Neural cell (in vitro differentiated cells): ENCODE data around the gene DNAJC5. TPM values are rescaled to one million over a fixed set of nuclear protein-coding genes. Genes with fewer than 3 reads are reported as not detected.

ENCODE experiments used
- H2AFZ ChIP-seq: fragments of 200-600, 300-800 bp; sonication (generic), shearing (Covaris generic); 2 replicates; pipeline ENCODE4 v1.6.0; 2014; ENCODE audit warnings: low read depth, mild to moderate bottlenecking, antibody characterized with exemption, low read length, moderate library complexity
- H3F3A ChIP-seq: fragments of 200-600 bp; shearing (Covaris generic); 2 replicates; pipeline ENCODE4 v1.6.1; 2016; ENCODE audit warnings: mild to moderate bottlenecking, moderate library complexity, mixed read lengths, antibody characterized with exemption, low read length; ENCODE audit not compliant: insufficient read depth, poor library complexity, severe bottlenecking
- H3K27ac ChIP-seq: fragments of 200-600, 300-800 bp; sonication (generic), shearing (Covaris generic); 2 replicates; pipeline ENCODE4 v1.5.1; 2014; ENCODE audit warnings: mild to moderate bottlenecking, low read length, moderate library complexity
- H3K27me3 ChIP-seq: fragments of 300-800, 200-600 bp; sonication (generic), shearing (Covaris generic); 2 replicates; pipeline ENCODE4 v1.6.0; 2014; ENCODE audit warnings: mild to moderate bottlenecking, low read depth, low read length, moderate library complexity; ENCODE audit not compliant: insufficient read depth
- H3K36me3 ChIP-seq: fragments of 300-800, 200-600 bp; sonication (generic), shearing (Covaris generic); 2 replicates; pipeline ENCODE4 v1.5.1; 2014; ENCODE audit warnings: mild to moderate bottlenecking, antibody characterized with exemption, low read length, moderate library complexity; ENCODE audit not compliant: insufficient read depth
- H3K4me2 ChIP-seq: fragments of 300-800, 200-600 bp; sonication (generic), shearing (Covaris generic); 2 replicates; pipeline ENCODE4 v1.6.0; 2014; ENCODE audit warnings: mild to moderate bottlenecking, low read length
- H3K4me3 ChIP-seq: fragments of 300-800, 200-600 bp; sonication (generic), shearing (Covaris generic); 2 replicates; pipeline ENCODE4 v1.5.1; 2014; ENCODE audit warnings: mild to moderate bottlenecking, low read length, moderate library complexity
- H3K79me2 ChIP-seq: fragments of 200-600 bp; shearing (Covaris generic); replicated peaks from 2 replicates; pipeline ENCODE4 v1.6.0; 2014; ENCODE audit warnings: mild to moderate bottlenecking, low read length, moderate library complexity; ENCODE audit not compliant: insufficient read depth
- H3K9ac ChIP-seq: fragments of 300-800, 200-600 bp; sonication (generic), shearing (Covaris generic); 2 replicates; pipeline ENCODE4 v1.6.1; 2016; ENCODE audit warnings: mild to moderate bottlenecking, low read length, mixed read lengths
- H3K9me2 ChIP-seq: fragments of 200-600 bp; shearing (Covaris generic); 2 replicates; pipeline ENCODE4 v1.6.1; 2016; ENCODE audit warnings: mild to moderate bottlenecking, low read length, mixed read lengths; ENCODE audit not compliant: insufficient read depth
- H3K9me3 ChIP-seq: fragments of 200-600, 300-800 bp; sonication (generic), shearing (Covaris generic); 2 replicates; pipeline ENCODE4 v1.6.1; 2016; ENCODE audit warnings: mild to moderate bottlenecking, mixed run types, low read length, moderate library complexity, mixed read lengths
- H4K20me1 ChIP-seq: fragments of 200-600 bp; shearing (Covaris generic); 2 replicates; pipeline ENCODE4 v1.6.1; 2016; ENCODE audit warnings: mild to moderate bottlenecking, mixed run types; ENCODE audit not compliant: insufficient read depth
- CTCF ChIP-seq: fragments of 450-650 bp; IDR thresholded peaks from 2 replicates; pipeline ENCODE4 v1.5.1; 2014; ENCODE audit warnings: antibody characterized with exemption, mild to moderate bottlenecking, moderate library complexity; ENCODE audit not compliant: poor library complexity, severe bottlenecking
- EP300 ChIP-seq: fragments of 450-650 bp; conservative IDR thresholded peaks from 2 replicates; pipeline ENCODE4 v1.6.1; 2014; ENCODE audit warnings: antibody characterized with exemption, mild to moderate bottlenecking, moderate library complexity; ENCODE audit not compliant: poor library complexity, severe bottlenecking
- EZH2 ChIP-seq: fragments of 200-600, 300-800 bp; shearing (Covaris generic), sonication (generic); IDR thresholded peaks from 2 replicates; pipeline ENCODE4 v1.6.1; 2014; ENCODE audit warnings: antibody characterized with exemption, low read length, borderline replicate concordance, mild to moderate bottlenecking; ENCODE audit not compliant: insufficient read depth, poor library complexity, severe bottlenecking
- MXI1 ChIP-seq: fragments of 450-650 bp; conservative IDR thresholded peaks from 2 replicates; pipeline ENCODE4 v1.6.1; 2014; ENCODE audit warnings: antibody characterized with exemption, mild to moderate bottlenecking; ENCODE audit not compliant: poor library complexity, severe bottlenecking
- POLR2AphosphoS5 ChIP-seq: IDR thresholded peaks from 2 replicates; pipeline ENCODE4 v1.6.1; 2012
- RAD21 ChIP-seq: fragments of 450-650 bp; conservative IDR thresholded peaks from 2 replicates; pipeline ENCODE4 v1.6.1; 2014; ENCODE audit warnings: antibody characterized with exemption, mild to moderate bottlenecking, moderate library complexity
- REST ChIP-seq: IDR thresholded peaks from 2 replicates; pipeline ENCODE4 v1.6.1; 2012; ENCODE audit warnings: borderline replicate concordance
- SMC3 ChIP-seq: fragments of 450-650 bp; conservative IDR thresholded peaks from 2 replicates; pipeline ENCODE4 v1.6.1; 2014; ENCODE audit warnings: antibody characterized with exemption, mild to moderate bottlenecking, moderate library complexity; ENCODE audit not compliant: poor library complexity
- TAF1 ChIP-seq: IDR thresholded peaks from 2 replicates; pipeline ENCODE4 v1.6.1; 2012; ENCODE audit warnings: low read depth
- polyA plus RNA-seq: library from polyadenylated mRNA; depleted of rRNA; stranded (reverse); fragments of >200 nt; gene quantifications from 2 replicates; pipeline ENCODE4 v1.2.3, GENCODE V29; 2014

The DNAJC5 gene
- polyA plus RNA-seq, 1 donor from 2014 or later = 82.8 TPM

GRCh38 chr20:63854766-63855362 is 40.1 kb upstream of the DNAJC5 start:
- Histone ChIP-seq H3K4me3 (no peak overlapping the region), H2AFZ (no peak overlapping the region), H4K20me1 (no peaks in the 10 kb centered on the region), H3K79me2 (no peaks in the 10 kb centered on the region), H3K36me3 (no peaks in the 10 kb centered on the region), H3K9ac (no peak overlapping the region), H3K4me2 (no peak overlapping the region), H3K27me3 (no peaks in the 10 kb centered on the region), H3K9me2 (no peaks in the 10 kb centered on the region), H3F3A (no peaks in the 10 kb centered on the region), H3K27ac (no peak overlapping the region), H3K9me3 (no peaks in the 10 kb centered on the region)
- TF ChIP-seq CTCF (no peak), RAD21 (no peak), SMC3 (no peak), MXI1 (no peak), EP300 (no peak), POLR2AphosphoS5 (no peak), EZH2 (no peak), REST (no peak)

GRCh38 chr20:63855363-63856097 is 39.4 kb upstream of the DNAJC5 start:
- Histone ChIP-seq H3K9ac (no peak overlapping the region), H3K27ac (no peak overlapping the region), H3K79me2 (no peaks in the 10 kb centered on the region), H3K4me3 (no peak overlapping the region), H3K27me3 (no peaks in the 10 kb centered on the region), H3K4me2 (no peak overlapping the region), H3K9me2 (no peaks in the 10 kb centered on the region), H3F3A (no peaks in the 10 kb centered on the region), H3K9me3 (no peaks in the 10 kb centered on the region), H4K20me1 (no peaks in the 10 kb centered on the region), H2AFZ (no peak overlapping the region), H3K36me3 (no peaks in the 10 kb centered on the region)
- no peak for TF ChIP-seq EZH2
- no peak for TF ChIP-seq SMC3
- TF ChIP-seq TAF1 = no peak
- no peak for TF ChIP-seq EP300
- TF ChIP-seq POLR2AphosphoS5 = no peak
- no peak for TF ChIP-seq REST
- no peak for TF ChIP-seq MXI1
- TF ChIP-seq RAD21 = no peak
- no peak for TF ChIP-seq CTCF
